Stimulated activated naive B cell treated with anti-CD40 and anti-IgM and Interleukin-4, amounts not matched to agents 10 μg/mL and 1 μg/mL and 100 μg/mL, for 72 hours (primary cell): Measurements from ENCODE around the gene ACVRL1.

Experiments used
- ATAC-seq, 2 donors: fragments of 150-1000 bp; cut with Tn5 transposase; replicated peaks; 2 replicates each; pipeline ENCODE4 v1.10.0; 2021; ENCODE audit warnings: moderate library complexity in 1 of 2
- DNase-seq: peaks from one replicate; pipeline ENCODE4 v3.0.0; 2021
- H3K27ac Mint-ChIP-seq: one replicate; pipeline ENCODE4 v1.8.0; 2022; ENCODE audit warnings: mild to moderate bottlenecking, mixed read lengths
- H3K27me3 Mint-ChIP-seq, 2 donors: one replicate each; pipeline ENCODE4 v1.8.0; 2022; ENCODE audit warnings: mixed read lengths in 2 of 2
- H3K36me3 Mint-ChIP-seq, 2 donors: one replicate each; pipeline ENCODE4 v1.8.0; 2022; ENCODE audit warnings: mixed read lengths in 2 of 2, mild to moderate bottlenecking in 1 of 2
- H3K4me1 Mint-ChIP-seq, 2 donors: one replicate each; pipeline ENCODE4 v1.8.0; 2022; ENCODE audit warnings: mixed read lengths in 2 of 2, mild to moderate bottlenecking in 1 of 2
- H3K4me3 Mint-ChIP-seq, 2 donors: one replicate each; pipeline ENCODE4 v1.8.0; 2022; ENCODE audit warnings: mild to moderate bottlenecking in 2 of 2, mixed read lengths in 2 of 2, moderate library complexity in 1 of 2
- H3K9me3 Mint-ChIP-seq, 2 donors: one replicate each; pipeline ENCODE4 v1.8.0; 2022; ENCODE audit warnings: mixed read lengths in 2 of 2, mild to moderate bottlenecking in 1 of 2

Gene ACVRL1

GRCh38 chr12:51958542-51958941 lies 51.2 kb downstream of the ACVRL1 start:
- Mint-ChIP-seq H3K27ac (no peak overlapping the region), H3K36me3 (peaks cover 6% of the 10 kb centered on the region in 2 donors), H3K27me3 (no peaks in the 10 kb centered on the region), H3K4me3 (no peak overlapping the region), H3K9me3 (no peaks in the 10 kb centered on the region), H3K4me1 (peaks cover 7 to 33% of the 10 kb centered on the region in 2 donors)
- DNase-seq: no peak
- ATAC-seq: no peak

GRCh38 chr12:51959211-51959610 lies 51.9 kb downstream of the ACVRL1 start:
- no peak overlapping the region for H3K27ac Mint-ChIP-seq
- no peaks in the 10 kb centered on the region for H3K9me3 Mint-ChIP-seq
- peaks cover 6% of the 10 kb centered on the region in 2 donors for H3K36me3 Mint-ChIP-seq
- no peak overlapping the region for H3K4me3 Mint-ChIP-seq
- no peak for DNase-seq
- no peaks in the 10 kb centered on the region for H3K27me3 Mint-ChIP-seq
- ATAC-seq: no peak
- peaks cover 6 to 26% of the 10 kb centered on the region in 2 donors for H3K4me1 Mint-ChIP-seq

- no peak for DNase-seq
- no peak for ATAC-seq
- H3K27ac Mint-ChIP-seq: no peak overlapping the region
- H3K36me3 Mint-ChIP-seq: peaks cover 6 to 10% of the 10 kb centered on the region in 2 donors
- no peaks in the 10 kb centered on the region for H3K9me3 Mint-ChIP-seq
- no peak overlapping the region for H3K4me3 Mint-ChIP-seq
- H3K27me3 Mint-ChIP-seq: no peaks in the 10 kb centered on the region
- H3K4me1 Mint-ChIP-seq: peaks cover 6 to 19% of the 10 kb centered on the region in 2 donors
These were observed 52.6 kb downstream of the ACVRL1 start for GRCh38 chr12:51959921-51960320.

GRCh38 chr12:51960488-51960887 lies 53.2 kb downstream of the ACVRL1 start:
- ATAC-seq: no peak
- Mint-ChIP-seq H3K9me3 (no peaks in the 10 kb centered on the region), H3K27ac (no peak overlapping the region), H3K4me1 (peaks cover 5 to 13% of the 10 kb centered on the region in 2 donors), H3K4me3 (no peak overlapping the region), H3K36me3 (peaks cover 6 to 10% of the 10 kb centered on the region in 2 donors), H3K27me3 (no peaks in the 10 kb centered on the region)
- no peak for DNase-seq

- DNase-seq (no peak), ATAC-seq (no peak)
- no peak overlapping the region for H3K4me3 Mint-ChIP-seq
- peaks cover 4 to 9% of the 10 kb centered on the region in 2 donors for H3K4me1 Mint-ChIP-seq
- H3K27ac Mint-ChIP-seq: no peak overlapping the region
- H3K36me3 Mint-ChIP-seq: peaks cover 6 to 10% of the 10 kb centered on the region in 2 donors
- no peaks in the 10 kb centered on the region for H3K9me3 Mint-ChIP-seq
- H3K27me3 Mint-ChIP-seq: no peaks in the 10 kb centered on the region
These were observed 53.6 kb downstream of the ACVRL1 start for GRCh38 chr12:51960890-51961289.

GRCh38 chr12:51961834-51962233 lies 54.5 kb downstream of the ACVRL1 start:
- no peak overlapping the region for H3K4me3 Mint-ChIP-seq
- no peak overlapping the region for H3K27ac Mint-ChIP-seq
- H3K36me3 Mint-ChIP-seq: peaks cover 6 to 10% of the 10 kb centered on the region in 2 donors
- peaks cover 4 to 6% of the 10 kb centered on the region in 2 donors for H3K4me1 Mint-ChIP-seq
- DNase-seq (no peak), ATAC-seq (no peak)
- H3K27me3 Mint-ChIP-seq: no peaks in the 10 kb centered on the region
- no peaks in the 10 kb centered on the region for H3K9me3 Mint-ChIP-seq

- Mint-ChIP-seq H3K27me3 (no peaks in the 10 kb centered on the region), H3K4me3 (no peak overlapping the region), H3K9me3 (no peaks in the 10 kb centered on the region), H3K36me3 (peaks cover 6 to 10% of the 10 kb centered on the region in 2 donors), H3K27ac (no peak overlapping the region), H3K4me1 (peaks cover 4 to 6% of the 10 kb centered on the region in 2 donors)
- no peak for ATAC-seq
- no peak for DNase-seq
These were observed 55.4 kb downstream of the ACVRL1 start for GRCh38 chr12:51962737-51963136.

- Mint-ChIP-seq H3K4me1 (peaks cover 4 to 6% of the 10 kb centered on the region in 2 donors), H3K4me3 (no peak overlapping the region), H3K9me3 (no peaks in the 10 kb centered on the region), H3K36me3 (peaks cover 6 to 10% of the 10 kb centered on the region in 2 donors), H3K27me3 (no peaks in the 10 kb centered on the region), H3K27ac (no peak overlapping the region)
- ATAC-seq: no peak
- no peak for DNase-seq
These were observed 56.2 kb downstream of the ACVRL1 start for GRCh38 chr12:51963477-51963876.

- DNase-seq: no peak
- H3K4me3 Mint-ChIP-seq: no peak overlapping the region
- H3K36me3 Mint-ChIP-seq: peaks cover under 1 to 2% of the 10 kb centered on the region in 2 donors
- no peaks in the 10 kb centered on the region for H3K27me3 Mint-ChIP-seq
- no peak for ATAC-seq
- H3K9me3 Mint-ChIP-seq: no peaks in the 10 kb centered on the region
- H3K4me1 Mint-ChIP-seq: peaks cover 34 to 50% of the 10 kb centered on the region in 2 donors
- no peak overlapping the region for H3K27ac Mint-ChIP-seq
These were observed 62.3 kb downstream of the ACVRL1 start for GRCh38 chr12:51969643-51970042.

- peak overlapping the region; percentile 59 to 68 for H3K4me3 Mint-ChIP-seq
- H3K27me3 Mint-ChIP-seq: no peaks in the 10 kb centered on the region
- peak overlapping the region; percentile 84 for H3K27ac Mint-ChIP-seq
- peaks cover 46 to 64% of the 10 kb centered on the region in 2 donors for H3K4me1 Mint-ChIP-seq
- H3K9me3 Mint-ChIP-seq: no peaks in the 10 kb centered on the region
- peaks cover 6 to 9% of the 10 kb centered on the region in 2 donors for H3K36me3 Mint-ChIP-seq
- DNase-seq (peak; percentile 50), ATAC-seq (peak; percentile 91 to 92)
These were observed 63.8 kb downstream of the ACVRL1 start for GRCh38 chr12:51970904-51971646.

GRCh38 chr12:51971679-51972421 lies 64.5 kb downstream of the ACVRL1 start:
- Mint-ChIP-seq H3K4me1 (peaks cover 53 to 72% of the 10 kb centered on the region in 2 donors), H3K36me3 (peaks cover 14 to 17% of the 10 kb centered on the region in 2 donors), H3K27ac (no peak overlapping the region), H3K4me3 (peak overlapping the region; percentile 5 to 8), H3K9me3 (no peaks in the 10 kb centered on the region), H3K27me3 (no peaks in the 10 kb centered on the region)
- ATAC-seq (peak; percentile 60 to 66), DNase-seq (no peak)

GRCh38 chr12:51972422-51972812 lies 65.1 kb downstream of the ACVRL1 start:
- no peak overlapping the region for H3K4me3 Mint-ChIP-seq
- no peak overlapping the region for H3K27ac Mint-ChIP-seq
- ATAC-seq (no peak), DNase-seq (no peak)
- peaks cover 54 to 73% of the 10 kb centered on the region in 2 donors for H3K4me1 Mint-ChIP-seq
- no peaks in the 10 kb centered on the region for H3K9me3 Mint-ChIP-seq
- H3K27me3 Mint-ChIP-seq: no peaks in the 10 kb centered on the region
- H3K36me3 Mint-ChIP-seq: peaks cover 16 to 19% of the 10 kb centered on the region in 2 donors

GRCh38 chr12:51972849-51973273 lies 65.6 kb downstream of the ACVRL1 start:
- no peak overlapping the region for H3K4me3 Mint-ChIP-seq
- peaks cover 16 to 21% of the 10 kb centered on the region in 2 donors for H3K36me3 Mint-ChIP-seq
- no peak overlapping the region for H3K27ac Mint-ChIP-seq
- peak; percentile 39 to 43 for ATAC-seq
- peaks cover 54 to 73% of the 10 kb centered on the region in 2 donors for H3K4me1 Mint-ChIP-seq
- H3K27me3 Mint-ChIP-seq: no peaks in the 10 kb centered on the region
- no peaks in the 10 kb centered on the region for H3K9me3 Mint-ChIP-seq
- no peak for DNase-seq
